GM19455 (cell line): ENCODE data around the gene ARNT2.
"Not testable (repeated sequence)": the region's sequence is repeated elsewhere in the genome, so short reads cannot be mapped to it uniquely, and the experiment has no call there.

Experiments
- ATAC-seq: cut with Tn5 transposase; IDR thresholded peaks from one replicate; pipeline ENCODE4 v1.9.1; 2021; ENCODE audit not compliant: unreplicated experiment

Gene ARNT2

GRCh38 chr15:80509800-80510199, 105.6 kb downstream of the ARNT2 start:
- no peak for ATAC-seq

- not testable (repeated sequence) for ATAC-seq
These were observed 106.8 kb downstream of the ARNT2 start for GRCh38 chr15:80510985-80511384.

GRCh38 chr15:80512726-80513660, 108.8 kb downstream of the ARNT2 start:
- no peak for ATAC-seq

- ATAC-seq, result no peak
These were observed 110.0 kb downstream of the ARNT2 start for GRCh38 chr15:80514071-80514780.

- ATAC-seq, result no peak
These were observed 113.1 kb downstream of the ARNT2 start for GRCh38 chr15:80517290-80517689.

GRCh38 chr15:80518522-80518921, 114.3 kb downstream of the ARNT2 start:
- ATAC-seq, result no peak

- no peak for ATAC-seq
These were observed 119.6 kb downstream of the ARNT2 start for GRCh38 chr15:80523746-80524145.

GRCh38 chr15:80525853-80526252, 121.7 kb downstream of the ARNT2 start:
- no peak for ATAC-seq

GRCh38 chr15:80526556-80527340, 122.6 kb downstream of the ARNT2 start:
- ATAC-seq, result no peak

- ATAC-seq, result no peak
These were observed 123.2 kb downstream of the ARNT2 start for GRCh38 chr15:80527406-80527805.

GRCh38 chr15:80527961-80528360, 123.8 kb downstream of the ARNT2 start:
- ATAC-seq, result no peak

GRCh38 chr15:80530737-80531365, 126.7 kb downstream of the ARNT2 start:
- no peak for ATAC-seq

- no peak for ATAC-seq
These were observed 127.2 kb downstream of the ARNT2 start for GRCh38 chr15:80531388-80531787.

GRCh38 chr15:80531796-80532195, 127.6 kb downstream of the ARNT2 start:
- no peak for ATAC-seq

GRCh38 chr15:80533790-80534333, 129.7 kb downstream of the ARNT2 start:
- ATAC-seq, result no peak

GRCh38 chr15:80536231-80536630, 132.0 kb downstream of the ARNT2 start:
- no peak for ATAC-seq

GRCh38 chr15:80536716-80537115, 132.5 kb downstream of the ARNT2 start:
- ATAC-seq, result no peak

- ATAC-seq, result no peak
These were observed 140.9 kb downstream of the ARNT2 start for GRCh38 chr15:80545078-80545477.

GRCh38 chr15:80547264-80547663, 143.1 kb downstream of the ARNT2 start:
- ATAC-seq, result no peak

GRCh38 chr15:80549191-80549590, 145.0 kb downstream of the ARNT2 start:
- ATAC-seq, result no peak

GRCh38 chr15:80549654-80550053, 145.5 kb downstream of the ARNT2 start:
- ATAC-seq, result no peak
